ENCODE measurements around the gene SPAG4. TPM values are rescaled to one million over a fixed set of nuclear protein-coding genes. Genes with fewer than 3 reads are reported as not detected.

Gene SPAG4
- total and polyA plus RNA-seq, 10 of the 15 experiments (the other 5 are each of a cell fraction or from before 2014, with no cell fraction given), result 0.90 to 12.5 (median 2.4) TPM

GRCh38 chr20:35616465-35617396 is 1.1 kb downstream of the SPAG4 start (continued):
- TF ChIP-seq ZBTB33 (IDR thresholded peaks at IDR 0.05) (no peak), BCL3 (IDR thresholded peaks at IDR 0.05; ENCODE audit: borderline replicate concordance, insufficient read depth, low read depth, low read length, poor library complexity, severe bottlenecking) (no peak), YBX1 (IDR thresholded peaks at IDR 0.05) (peak; percentile 41; the same call in 1 of the 2 replicates), CHD4 (IDR thresholded peaks at IDR 0.05) (peak; percentile 72; the same call in 1 of the 2 replicates), CREM (IDR thresholded peaks at IDR 0.05; ENCODE audit: low read depth) (no peak), YY1 (IDR thresholded peaks at IDR 0.05; ENCODE audit: low read depth, low read length) (no peak), CEBPB (IDR thresholded peaks at IDR 0.05; ENCODE audit: borderline replicate concordance in 1 of 2, low read depth in 2 of 2, low read length in 2 of 2) (no peak), RAD21 (IDR thresholded peaks at IDR 0.05; ENCODE audit: insufficient read depth, low read depth, low read length) (no peak), JUND (IDR thresholded peaks at IDR 0.05; ENCODE audit: low read depth, low read length) (no peak), MYB (IDR thresholded peaks at IDR 0.05; ENCODE audit: borderline replicate concordance, low read depth, low read length) (no peak), ZZZ3 (IDR thresholded peaks at IDR 0.05; ENCODE audit: control insufficient read depth, insufficient read length, low read depth) (no peak), ZNF384 (IDR thresholded peaks at IDR 0.05; ENCODE audit: borderline replicate concordance, low read depth, low read length) (peak; percentile 89), EZH2 (IDR thresholded peaks at IDR 0.05; ENCODE audit: borderline replicate concordance, control insufficient read depth, low read depth, low read length) (no peak), IKZF2 (IDR thresholded peaks at IDR 0.05) (peak in 1 of 2 experiments; percentile 47; a peak in 3 of 4 replicates), ZSCAN29 (IDR thresholded peaks at IDR 0.05) (no peak), MEF2A (IDR thresholded peaks at IDR 0.05; ENCODE audit: insufficient read depth, low read depth, low read length) (no peak), IKZF1 (conservative IDR thresholded peaks at IDR 0.05) (peak; percentile 61), ELK1 (IDR thresholded peaks at IDR 0.05; ENCODE audit: low read depth, low read length) (no peak), USF1 (IDR thresholded peaks at IDR 0.05; ENCODE audit: borderline replicate concordance, extremely low read length, insufficient read depth, low read depth, low read length) (no peak), ESRRA (IDR thresholded peaks at IDR 0.05; ENCODE audit: low read length) (no peak), STAT3 (IDR thresholded peaks at IDR 0.05; ENCODE audit: low read depth, low read length) (no peak)
- TF ChIP-seq, protein P1, sequence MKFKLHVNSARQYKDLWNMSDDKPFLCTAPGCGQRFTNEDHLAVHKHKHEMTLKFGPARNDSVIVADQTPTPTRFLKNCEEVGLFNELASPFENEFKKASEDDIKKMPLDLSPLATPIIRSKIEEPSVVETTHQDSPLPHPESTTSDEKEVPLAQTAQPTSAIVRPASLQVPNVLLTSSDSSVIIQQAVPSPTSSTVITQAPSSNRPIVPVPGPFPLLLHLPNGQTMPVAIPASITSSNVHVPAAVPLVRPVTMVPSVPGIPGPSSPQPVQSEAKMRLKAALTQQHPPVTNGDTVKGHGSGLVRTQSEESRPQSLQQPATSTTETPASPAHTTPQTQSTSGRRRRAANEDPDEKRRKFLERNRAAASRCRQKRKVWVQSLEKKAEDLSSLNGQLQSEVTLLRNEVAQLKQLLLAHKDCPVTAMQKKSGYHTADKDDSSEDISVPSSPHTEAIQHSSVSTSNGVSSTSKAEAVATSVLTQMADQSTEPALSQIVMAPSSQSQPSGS (IDR thresholded peaks at IDR 0.05; ENCODE audit: low read length), result no peak

All from GM12878 (cell line).